Liver (tissue), 9 donors: ENCODE measurements around the gene TSPAN5. TPM values are rescaled to one million over a fixed set of nuclear protein-coding genes. Genes with fewer than 3 reads are reported as not detected.

Experiments used
- DNase-seq: peaks from one replicate; pipeline ENCODE4 v3.0.0-alpha.2; 2017; ENCODE audit warnings: low spot score
- H3K27ac ChIP-seq, 2 donors: one replicate each; pipeline ENCODE4 v1.7.0; 2013; ENCODE audit warnings: inconsistent platforms in 2 of 2, low read length in 2 of 2, control low read depth in 1 of 2, low read depth in 1 of 2, mild to moderate bottlenecking in 1 of 2
- H3K27me3 ChIP-seq, 4 donors: one replicate each; pipeline versions ENCODE4 v1.6.1 to v1.7.0; 2013; ENCODE audit warnings: low read length in 3 of 4, inconsistent platforms in 1 of 4, mild to moderate bottlenecking in 1 of 4, moderate library complexity in 1 of 4; ENCODE audit not compliant: control insufficient read depth in 4 of 4, insufficient read depth in 4 of 4
- H3K36me3 ChIP-seq, 4 donors: one replicate each; pipeline versions ENCODE4 v1.6.1 to v1.7.0; 2013; ENCODE audit warnings: low read length in 3 of 4, mild to moderate bottlenecking in 3 of 4, low read depth in 1 of 4, moderate library complexity in 1 of 4; ENCODE audit not compliant: control insufficient read depth in 4 of 4, insufficient read depth in 3 of 4
- H3K4me1 ChIP-seq, 4 donors: one replicate each; pipeline versions ENCODE4 v1.6.1 to v1.7.0; 2013; ENCODE audit warnings: low read length in 3 of 4, mild to moderate bottlenecking in 3 of 4, moderate library complexity in 1 of 4; ENCODE audit not compliant: control insufficient read depth in 4 of 4, insufficient read depth in 4 of 4
- H3K4me3 ChIP-seq, 3 donors: one replicate each; pipeline versions ENCODE4 v1.6.1 to v1.7.0; 2013; ENCODE audit warnings: low read length in 3 of 3, control low read depth in 1 of 3, low read depth in 1 of 3, mild to moderate bottlenecking in 1 of 3
- H3K9ac ChIP-seq, 2 donors: one replicate each; pipeline ENCODE4 v1.7.0; 2013; ENCODE audit warnings: low read length in 2 of 2, mild to moderate bottlenecking in 2 of 2, moderate library complexity in 2 of 2, control low read depth in 1 of 2, low read depth in 1 of 2
- H3K9me3 ChIP-seq, 4 donors: one replicate each; pipeline versions ENCODE4 v1.6.1 to v1.7.0; 2013; ENCODE audit warnings: low read length in 3 of 4; ENCODE audit not compliant: control insufficient read depth in 4 of 4
- EGR1 ChIP-seq, 2 donors: IDR thresholded peaks; 2 replicates each; pipeline ENCODE4 v1.6.1; 2016 to 2018; ENCODE audit warnings: antibody characterized with exemption in 2 of 2, low read depth in 2 of 2
- FOXA1 ChIP-seq: IDR thresholded peaks from 2 replicates; pipeline ENCODE4 v1.6.1; 2016; ENCODE audit warnings: antibody characterized with exemption
- FOXA2 ChIP-seq: IDR thresholded peaks from 2 replicates; pipeline ENCODE4 v1.6.1; 2016; ENCODE audit warnings: antibody characterized with exemption
- GABPA ChIP-seq, 2 donors: IDR thresholded peaks in 1 of 2; conservative IDR thresholded peaks in 1 of 2; 2 replicates each; pipeline ENCODE4 v1.6.1; 2016; ENCODE audit warnings: antibody characterized with exemption in 2 of 2, mild to moderate bottlenecking in 1 of 2, moderate library complexity in 1 of 2
- HNF4A ChIP-seq, 2 donors: conservative IDR thresholded peaks; 2 replicates each; pipeline ENCODE4 v1.6.1; 2016; ENCODE audit warnings: antibody characterized with exemption in 2 of 2, mild to moderate bottlenecking in 2 of 2
- HNF4G ChIP-seq: IDR thresholded peaks from 2 replicates; pipeline ENCODE4 v1.6.1; 2016; ENCODE audit warnings: antibody characterized with exemption
- JUND ChIP-seq, 2 donors: IDR thresholded peaks; 2 replicates each; pipeline ENCODE4 v1.6.1; 2016; ENCODE audit warnings: antibody characterized with exemption in 2 of 2
- NR2F2 ChIP-seq: IDR thresholded peaks from 2 replicates; pipeline ENCODE4 v1.6.1; 2016; ENCODE audit warnings: antibody characterized with exemption
- RAD21 ChIP-seq, 2 donors: IDR thresholded peaks; 2 replicates each; pipeline ENCODE4 v1.6.1; 2016; ENCODE audit warnings: antibody characterized with exemption in 2 of 2, mild to moderate bottlenecking in 2 of 2
- RXRA ChIP-seq, 2 donors: IDR thresholded peaks; 2 replicates each; pipeline ENCODE4 v1.6.1; 2017 to 2018; ENCODE audit warnings: antibody characterized with exemption in 2 of 2, mild to moderate bottlenecking in 1 of 2
- SP1 ChIP-seq: IDR thresholded peaks from 2 replicates; pipeline ENCODE4 v1.6.1; 2018; ENCODE audit warnings: antibody characterized with exemption, mild to moderate bottlenecking
- TAF1 ChIP-seq: conservative IDR thresholded peaks from 2 replicates; pipeline ENCODE4 v1.6.1; 2016; ENCODE audit warnings: antibody characterized with exemption, mild to moderate bottlenecking
- YY1 ChIP-seq: IDR thresholded peaks from 2 replicates; pipeline ENCODE4 v1.6.1; 2016; ENCODE audit warnings: antibody characterized with exemption, mild to moderate bottlenecking
- WGBS: extraction: QIAGEN DNeasy Blood & Tissue Kit; methylation state at CpG from one replicate; pipeline ENCODE4 v1.1.7; 2013; 5-methylcytosine and 5-hydroxymethylcytosine counted together
- polyA plus RNA-seq, 2 donors: library from polyadenylated mRNA; stranded (reverse) in 1 of 2; unstranded in 1 of 2; fragments of 200-250 nt in 1 of 2; fragments of >200 nt in 1 of 2; fragmentation: Nextera tagmentation in 1 of 2; extraction: Ambion mirVana in 1 of 2; gene quantifications; one replicate each; pipeline versions ENCODE4 v1.2.1 to v1.2.3, GENCODE V29; 2013 to 2015
- total RNA-seq, 2 donors: library from RNA; depleted of rRNA; stranded (reverse); fragments of >200 nt; gene quantifications; one replicate each; pipeline ENCODE4 v1.2.3, GENCODE V29; 2014
- TF ChIP-seq, protein P1 (sequence below): IDR thresholded peaks from 2 replicates; pipeline ENCODE4 v1.6.1; 2016; ENCODE audit warnings: antibody characterized with exemption
- TF ChIP-seq, protein P2 (sequence below): IDR thresholded peaks from 2 replicates; pipeline ENCODE4 v1.6.1; 2016; ENCODE audit warnings: antibody characterized with exemption, mild to moderate bottlenecking
- TF ChIP-seq, protein P3 (sequence below): IDR thresholded peaks from 2 replicates; pipeline ENCODE4 v1.6.1; 2016; ENCODE audit warnings: antibody characterized with exemption
- TF ChIP-seq, protein P4 (sequence below): fragments of 150-350 bp; IDR thresholded peaks from 2 replicates; pipeline ENCODE4 v1.5.1; 2017; ENCODE audit warnings: improper control_type of control experiment, low read depth, low read length; ENCODE audit not compliant: missing input control
- TF ChIP-seq, protein P5 (sequence below): IDR thresholded peaks from 2 replicates; pipeline ENCODE4 v1.6.1; 2016; ENCODE audit warnings: antibody characterized with exemption
- donor health status: healthy.
- donor health status: healthy.
- donor health status: healthy.
- donor health status: healthy.
- donor health status: healthy.

Gene TSPAN5
- total and polyA plus RNA-seq, 4 donors: 0.36 to 54.0 (median 0.63) TPM

DNA sequence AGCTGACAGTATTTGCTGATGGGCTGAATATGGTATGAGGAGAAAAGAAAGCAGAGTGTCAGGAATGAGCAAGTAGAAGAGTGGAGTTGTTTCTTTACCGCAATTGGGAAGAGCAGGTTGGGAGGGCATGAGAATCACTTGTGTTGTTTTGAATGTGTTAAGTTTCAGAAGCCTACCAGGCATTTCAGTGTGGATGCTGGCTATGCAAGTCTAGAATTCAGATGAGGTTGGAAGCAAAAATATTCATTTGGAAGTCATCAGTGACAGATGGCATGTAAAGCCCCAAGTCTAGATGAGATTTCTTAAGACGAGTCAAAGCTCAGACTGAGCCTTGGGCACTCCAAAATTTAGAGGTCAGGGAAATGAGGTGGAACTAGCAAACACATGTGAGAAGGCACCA, 156.4 kb downstream of the TSPAN5 start:
- TF ChIP-seq, protein P1, sequence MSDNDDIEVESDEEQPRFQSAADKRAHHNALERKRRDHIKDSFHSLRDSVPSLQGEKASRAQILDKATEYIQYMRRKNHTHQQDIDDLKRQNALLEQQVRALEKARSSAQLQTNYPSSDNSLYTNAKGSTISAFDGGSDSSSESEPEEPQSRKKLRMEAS: no peak
- no peak for TF ChIP-seq GABPA (IDR thresholded peaks at IDR 0.05 in 1 of 2, conservative IDR thresholded peaks at IDR 0.05 in 1 of 2)
- TF ChIP-seq JUND (IDR thresholded peaks at IDR 0.05): no peak
- TF ChIP-seq SP1: no peak
- TF ChIP-seq, protein P2, sequence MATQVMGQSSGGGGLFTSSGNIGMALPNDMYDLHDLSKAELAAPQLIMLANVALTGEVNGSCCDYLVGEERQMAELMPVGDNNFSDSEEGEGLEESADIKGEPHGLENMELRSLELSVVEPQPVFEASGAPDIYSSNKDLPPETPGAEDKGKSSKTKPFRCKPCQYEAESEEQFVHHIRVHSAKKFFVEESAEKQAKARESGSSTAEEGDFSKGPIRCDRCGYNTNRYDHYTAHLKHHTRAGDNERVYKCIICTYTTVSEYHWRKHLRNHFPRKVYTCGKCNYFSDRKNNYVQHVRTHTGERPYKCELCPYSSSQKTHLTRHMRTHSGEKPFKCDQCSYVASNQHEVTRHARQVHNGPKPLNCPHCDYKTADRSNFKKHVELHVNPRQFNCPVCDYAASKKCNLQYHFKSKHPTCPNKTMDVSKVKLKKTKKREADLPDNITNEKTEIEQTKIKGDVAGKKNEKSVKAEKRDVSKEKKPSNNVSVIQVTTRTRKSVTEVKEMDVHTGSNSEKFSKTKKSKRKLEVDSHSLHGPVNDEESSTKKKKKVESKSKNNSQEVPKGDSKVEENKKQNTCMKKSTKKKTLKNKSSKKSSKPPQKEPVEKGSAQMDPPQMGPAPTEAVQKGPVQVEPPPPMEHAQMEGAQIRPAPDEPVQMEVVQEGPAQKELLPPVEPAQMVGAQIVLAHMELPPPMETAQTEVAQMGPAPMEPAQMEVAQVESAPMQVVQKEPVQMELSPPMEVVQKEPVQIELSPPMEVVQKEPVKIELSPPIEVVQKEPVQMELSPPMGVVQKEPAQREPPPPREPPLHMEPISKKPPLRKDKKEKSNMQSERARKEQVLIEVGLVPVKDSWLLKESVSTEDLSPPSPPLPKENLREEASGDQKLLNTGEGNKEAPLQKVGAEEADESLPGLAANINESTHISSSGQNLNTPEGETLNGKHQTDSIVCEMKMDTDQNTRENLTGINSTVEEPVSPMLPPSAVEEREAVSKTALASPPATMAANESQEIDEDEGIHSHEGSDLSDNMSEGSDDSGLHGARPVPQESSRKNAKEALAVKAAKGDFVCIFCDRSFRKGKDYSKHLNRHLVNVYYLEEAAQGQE: no peak
- no peak for TF ChIP-seq HNF4G
- TF ChIP-seq HNF4A (conservative IDR thresholded peaks at IDR 0.05): no peak
- TF ChIP-seq RXRA (IDR thresholded peaks at IDR 0.05): no peak
- TF ChIP-seq YY1: no peak
- TF ChIP-seq RAD21 (IDR thresholded peaks at IDR 0.05): no peak
- TF ChIP-seq, protein P3, sequence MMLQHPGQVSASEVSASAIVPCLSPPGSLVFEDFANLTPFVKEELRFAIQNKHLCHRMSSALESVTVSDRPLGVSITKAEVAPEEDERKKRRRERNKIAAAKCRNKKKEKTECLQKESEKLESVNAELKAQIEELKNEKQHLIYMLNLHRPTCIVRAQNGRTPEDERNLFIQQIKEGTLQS: no peak
- TF ChIP-seq, protein P4, sequence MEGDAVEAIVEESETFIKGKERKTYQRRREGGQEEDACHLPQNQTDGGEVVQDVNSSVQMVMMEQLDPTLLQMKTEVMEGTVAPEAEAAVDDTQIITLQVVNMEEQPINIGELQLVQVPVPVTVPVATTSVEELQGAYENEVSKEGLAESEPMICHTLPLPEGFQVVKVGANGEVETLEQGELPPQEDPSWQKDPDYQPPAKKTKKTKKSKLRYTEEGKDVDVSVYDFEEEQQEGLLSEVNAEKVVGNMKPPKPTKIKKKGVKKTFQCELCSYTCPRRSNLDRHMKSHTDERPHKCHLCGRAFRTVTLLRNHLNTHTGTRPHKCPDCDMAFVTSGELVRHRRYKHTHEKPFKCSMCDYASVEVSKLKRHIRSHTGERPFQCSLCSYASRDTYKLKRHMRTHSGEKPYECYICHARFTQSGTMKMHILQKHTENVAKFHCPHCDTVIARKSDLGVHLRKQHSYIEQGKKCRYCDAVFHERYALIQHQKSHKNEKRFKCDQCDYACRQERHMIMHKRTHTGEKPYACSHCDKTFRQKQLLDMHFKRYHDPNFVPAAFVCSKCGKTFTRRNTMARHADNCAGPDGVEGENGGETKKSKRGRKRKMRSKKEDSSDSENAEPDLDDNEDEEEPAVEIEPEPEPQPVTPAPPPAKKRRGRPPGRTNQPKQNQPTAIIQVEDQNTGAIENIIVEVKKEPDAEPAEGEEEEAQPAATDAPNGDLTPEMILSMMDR: no peak
- TF ChIP-seq FOXA2: no peak
- no peak for TF ChIP-seq EGR1 (IDR thresholded peaks at IDR 0.05; ENCODE audit: low read depth in 2 of 2)
- no peak for TF ChIP-seq FOXA1
- no peak for TF ChIP-seq TAF1
- TF ChIP-seq, protein P5, sequence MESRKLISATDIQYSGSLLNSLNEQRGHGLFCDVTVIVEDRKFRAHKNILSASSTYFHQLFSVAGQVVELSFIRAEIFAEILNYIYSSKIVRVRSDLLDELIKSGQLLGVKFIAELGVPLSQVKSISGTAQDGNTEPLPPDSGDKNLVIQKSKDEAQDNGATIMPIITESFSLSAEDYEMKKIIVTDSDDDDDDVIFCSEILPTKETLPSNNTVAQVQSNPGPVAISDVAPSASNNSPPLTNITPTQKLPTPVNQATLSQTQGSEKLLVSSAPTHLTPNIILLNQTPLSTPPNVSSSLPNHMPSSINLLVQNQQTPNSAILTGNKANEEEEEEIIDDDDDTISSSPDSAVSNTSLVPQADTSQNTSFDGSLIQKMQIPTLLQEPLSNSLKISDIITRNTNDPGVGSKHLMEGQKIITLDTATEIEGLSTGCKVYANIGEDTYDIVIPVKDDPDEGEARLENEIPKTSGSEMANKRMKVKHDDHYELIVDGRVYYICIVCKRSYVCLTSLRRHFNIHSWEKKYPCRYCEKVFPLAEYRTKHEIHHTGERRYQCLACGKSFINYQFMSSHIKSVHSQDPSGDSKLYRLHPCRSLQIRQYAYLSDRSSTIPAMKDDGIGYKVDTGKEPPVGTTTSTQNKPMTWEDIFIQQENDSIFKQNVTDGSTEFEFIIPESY: no peak
- TF ChIP-seq NR2F2: no peak
- no peak overlapping the region for H3K27ac ChIP-seq
- no peak overlapping the region for H3K9ac ChIP-seq
- WGBS: 92% methylated on average over 2 of the region's 2 CpGs
- no peak for DNase-seq
- no peaks in the 10 kb centered on the region for H3K27me3 ChIP-seq
- no peaks in the 10 kb centered on the region for H3K36me3 ChIP-seq
- no peaks in the 10 kb centered on the region for H3K9me3 ChIP-seq
- no peaks in the 10 kb centered on the region for H3K4me1 ChIP-seq
- H3K4me3 ChIP-seq: no peak overlapping the region
